GM19043 (cell line): ENCODE results near the gene ACSM4.
"Not testable (repeated sequence)": the region's sequence is repeated elsewhere in the genome, so short reads cannot be mapped to it uniquely, and the experiment has no call there.

Experiments
- ATAC-seq: cut with Tn5 transposase; IDR thresholded peaks from one replicate; pipeline ENCODE4 v1.9.1; 2021; ENCODE audit warnings: low read depth; ENCODE audit not compliant: unreplicated experiment

Gene ACSM4

DNA sequence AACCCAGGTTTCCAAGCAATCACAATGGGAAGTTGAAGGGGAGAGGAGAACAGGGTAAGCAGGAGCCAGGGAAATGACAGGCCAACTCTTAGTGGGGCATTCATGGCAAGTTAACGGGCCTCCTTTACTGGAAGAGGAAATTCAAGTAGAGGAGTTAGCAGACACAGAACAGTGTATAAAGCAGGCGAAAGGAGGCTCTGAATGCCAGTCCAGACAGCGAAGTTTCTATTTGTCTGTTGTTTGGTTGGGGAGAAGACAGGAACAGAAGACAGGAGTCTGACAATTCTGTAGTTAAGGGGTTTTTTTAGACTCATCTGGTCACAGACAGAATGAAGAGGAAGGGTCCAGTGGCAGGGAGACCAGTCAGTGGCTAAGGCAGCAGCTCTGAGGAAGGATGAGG lies at the start of gene ACSM4:
ACSM4 (plus strand) TSS at position 301 of the 400 bp plus-strand sequence. CDS start 260 bp downstream, outside the sequence.
- no peak for ATAC-seq

DNA sequence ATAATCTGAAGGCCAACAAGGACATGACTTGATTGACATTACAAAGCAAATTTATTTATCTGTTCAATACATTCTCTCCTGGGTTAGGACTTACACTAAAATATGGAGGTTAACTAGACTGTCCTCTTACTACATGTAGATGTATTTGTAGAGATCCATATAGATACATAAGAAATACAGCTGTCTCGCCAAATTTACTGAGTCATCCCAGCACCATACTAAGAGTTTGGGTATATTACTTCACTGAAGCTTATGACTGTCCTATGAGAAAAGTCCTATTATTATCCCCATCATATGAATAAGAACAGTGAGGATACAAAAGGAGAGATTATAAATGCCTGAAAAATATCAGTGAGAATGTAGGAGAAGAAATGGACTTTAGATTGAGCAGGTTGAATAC lies 44.8 kb upstream of the ACSM4 start:
- no peak for ATAC-seq

DNA sequence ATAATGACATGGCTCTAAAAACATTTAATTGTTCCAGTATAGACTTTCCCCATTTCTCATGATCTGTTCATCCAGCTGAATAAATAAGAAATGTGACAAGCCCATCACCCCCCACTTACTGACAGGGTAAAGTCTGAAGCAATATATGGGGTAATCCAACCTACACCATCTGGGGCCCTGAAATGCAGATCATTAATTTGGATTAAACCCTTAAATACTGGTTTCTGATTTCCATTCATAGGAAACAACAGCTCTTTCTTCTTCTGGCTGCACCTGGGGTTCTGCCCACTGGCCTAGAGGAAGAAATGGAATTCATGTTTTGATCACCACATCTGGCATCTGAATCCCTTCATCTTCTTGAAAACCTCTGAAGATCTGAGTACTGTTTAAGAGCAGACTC lies 39.3 kb upstream of the ACSM4 start:
- ATAC-seq: no peak

DNA sequence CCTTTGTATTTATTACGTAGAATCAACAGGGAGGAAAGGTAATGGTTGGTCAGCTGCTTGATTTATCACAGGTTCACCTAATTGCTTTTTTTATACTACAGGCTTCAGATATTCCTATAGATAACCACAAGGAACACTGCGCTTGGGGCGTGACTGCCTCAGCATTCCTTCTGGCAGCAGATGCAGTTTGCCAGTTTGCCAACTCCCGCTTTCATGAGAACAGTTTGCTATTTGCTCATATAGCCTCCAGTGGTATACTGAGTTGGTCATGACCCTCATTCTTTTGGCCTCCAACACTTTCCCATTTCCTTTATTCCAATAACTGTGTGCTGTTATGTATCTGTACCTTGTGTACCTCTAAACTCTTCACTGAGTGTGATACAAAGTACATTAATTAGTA lies 38.6 kb upstream of the ACSM4 start:
- ATAC-seq: no peak

GRCh38 chr12:7269273-7269672 lies 34.6 kb upstream of the ACSM4 start:
- ATAC-seq: no peak

DNA sequence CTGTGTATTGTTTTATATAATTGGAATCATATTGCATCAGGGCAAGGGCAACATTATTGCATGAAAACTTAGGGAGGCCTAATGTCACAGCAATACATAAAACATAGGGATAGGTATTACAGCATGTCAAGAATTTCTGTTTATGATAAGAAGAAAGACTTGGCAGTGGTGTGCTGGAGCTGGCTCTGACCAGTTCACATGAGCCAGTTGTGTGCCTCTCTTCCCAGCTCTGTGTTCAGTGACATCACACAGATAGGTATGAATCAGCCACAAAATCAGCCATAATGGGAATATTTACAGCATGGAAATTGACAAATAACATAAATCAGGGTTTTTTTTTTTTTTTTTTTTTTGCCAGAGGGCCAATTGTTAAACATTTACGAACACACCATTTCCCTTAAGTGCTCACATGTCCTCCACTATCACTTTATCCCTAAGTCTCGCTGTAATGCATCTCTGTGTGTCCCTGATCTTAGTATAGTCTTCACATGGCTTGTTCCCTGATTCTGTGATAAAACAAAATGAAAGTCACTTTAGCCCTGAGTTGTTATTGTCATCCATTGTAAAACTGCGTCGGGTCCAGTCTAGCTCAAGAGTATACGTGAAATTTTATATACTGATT lies 31.9 kb upstream of the ACSM4 start:
- no peak for ATAC-seq

- not testable (repeated sequence) for ATAC-seq
These were observed 28.4 kb upstream of the ACSM4 start for GRCh38 chr12:7275482-7275881.

GRCh38 chr12:7282844-7283243 lies 21.0 kb upstream of the ACSM4 start:
- ATAC-seq: no peak

GRCh38 chr12:7289743-7290142 lies 14.1 kb upstream of the ACSM4 start:
- no peak for ATAC-seq

- ATAC-seq: not testable (repeated sequence)
These were observed 13.3 kb upstream of the ACSM4 start for GRCh38 chr12:7290588-7290987.

DNA sequence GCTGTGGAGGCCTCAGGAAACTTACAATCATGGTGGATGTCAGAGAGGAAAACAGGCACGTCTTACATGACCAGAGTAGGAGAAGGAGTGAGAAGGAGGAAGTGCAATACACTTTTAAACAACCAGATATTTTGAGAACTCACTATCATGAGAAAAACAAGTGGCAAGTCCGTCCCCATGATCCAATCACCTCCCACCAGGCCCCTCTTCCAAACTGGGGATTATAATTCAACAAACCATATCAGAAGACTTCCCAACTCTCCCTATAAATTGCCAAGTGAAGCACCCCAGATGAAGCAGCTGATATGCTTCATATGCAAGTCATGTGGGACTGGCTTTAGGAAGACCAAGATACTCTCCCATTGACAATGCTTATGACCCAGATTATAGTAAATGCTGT lies 11.6 kb upstream of the ACSM4 start:
- ATAC-seq: no peak

DNA sequence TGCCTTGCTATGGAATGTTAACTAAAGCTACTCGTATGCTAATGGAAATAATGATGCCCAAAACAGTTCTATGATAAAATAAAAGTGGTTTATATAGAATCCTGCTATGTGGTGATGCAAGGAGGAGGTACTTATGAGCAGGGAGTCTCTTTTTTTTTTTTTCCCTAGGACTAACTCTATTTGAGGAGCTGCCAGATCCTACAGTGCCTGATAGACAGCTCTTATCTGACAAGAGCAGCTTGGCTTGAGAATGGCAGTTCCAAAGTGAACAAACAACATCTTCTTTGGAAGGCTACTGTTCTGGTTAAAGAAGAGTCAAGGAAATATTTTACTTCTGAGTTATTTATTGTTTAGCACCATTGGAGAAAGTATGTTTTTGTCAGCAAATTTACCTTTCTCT lies 10.2 kb upstream of the ACSM4 start:
- no peak for ATAC-seq

DNA sequence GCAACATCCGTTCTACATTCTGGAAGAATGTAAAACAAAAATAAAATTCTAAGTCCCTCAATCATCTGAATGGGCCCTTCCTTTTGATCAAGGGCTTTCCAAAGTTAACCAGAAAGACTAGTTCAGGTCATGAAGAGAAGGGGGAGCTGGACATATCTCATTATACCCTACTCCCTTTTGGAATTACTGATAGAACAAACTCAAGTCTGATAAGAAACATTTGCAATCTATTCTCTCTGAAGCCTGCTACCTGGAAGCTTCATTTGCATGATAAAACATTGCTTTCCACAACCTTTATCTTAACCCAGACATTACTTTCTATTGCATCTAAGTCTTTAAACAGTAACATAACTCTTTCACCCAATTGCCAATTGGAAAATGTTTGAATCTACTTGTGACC lies 8.3 kb upstream of the ACSM4 start:
- ATAC-seq: no peak

DNA sequence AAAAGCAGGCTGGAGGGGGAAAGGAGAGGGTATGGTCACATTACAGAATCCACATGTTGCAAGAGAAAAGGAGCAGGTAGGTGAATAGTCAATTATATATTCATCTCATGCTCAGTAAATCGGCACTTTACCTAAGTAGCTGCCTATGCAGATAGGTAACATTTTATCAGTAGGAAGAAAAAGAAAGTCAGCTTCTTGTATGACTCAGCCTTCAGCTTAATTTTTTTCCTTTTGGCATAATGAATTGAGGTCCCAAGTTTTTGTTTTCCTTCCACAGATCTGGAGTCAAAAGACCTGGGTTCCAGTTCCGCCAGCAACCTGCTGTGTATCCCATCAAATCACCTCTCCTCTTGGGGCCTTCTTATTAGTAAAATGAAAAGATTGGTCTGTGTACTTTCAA lies 6.0 kb upstream of the ACSM4 start:
- ATAC-seq: no peak

DNA sequence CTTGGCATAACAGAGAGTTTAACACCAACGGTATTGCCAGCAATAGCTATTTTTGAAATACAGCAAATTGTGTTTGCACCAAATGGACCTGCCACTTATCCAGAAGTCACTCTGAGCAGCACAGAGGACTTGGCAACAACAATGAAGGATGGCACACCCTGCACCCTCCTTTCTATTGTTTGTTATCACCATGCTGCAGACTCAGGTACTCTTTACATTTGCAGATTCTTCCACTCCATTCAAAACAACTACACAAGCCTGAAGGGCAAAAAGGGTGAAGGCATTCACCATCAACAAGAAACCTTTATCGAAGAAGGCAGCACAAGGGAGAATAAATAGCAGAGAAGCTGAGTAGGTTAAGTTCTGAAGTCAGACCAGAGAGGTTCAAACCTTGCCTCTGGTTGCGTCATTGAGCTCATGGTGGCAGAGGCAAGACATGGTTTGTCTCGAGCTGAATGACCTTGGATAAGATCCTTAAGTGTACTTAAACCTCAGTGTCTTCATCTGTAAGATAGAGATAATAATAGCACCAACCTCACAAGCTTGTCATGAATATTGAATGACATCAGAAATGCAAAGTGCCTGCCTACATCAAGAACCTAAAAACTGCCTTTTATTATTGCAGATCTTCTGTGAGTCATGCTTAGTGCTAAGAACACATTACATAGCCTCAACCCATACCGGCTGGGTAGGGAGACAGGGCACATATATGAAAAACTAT lies 1.4 kb upstream of the ACSM4 start:
- no peak for ATAC-seq

DNA sequence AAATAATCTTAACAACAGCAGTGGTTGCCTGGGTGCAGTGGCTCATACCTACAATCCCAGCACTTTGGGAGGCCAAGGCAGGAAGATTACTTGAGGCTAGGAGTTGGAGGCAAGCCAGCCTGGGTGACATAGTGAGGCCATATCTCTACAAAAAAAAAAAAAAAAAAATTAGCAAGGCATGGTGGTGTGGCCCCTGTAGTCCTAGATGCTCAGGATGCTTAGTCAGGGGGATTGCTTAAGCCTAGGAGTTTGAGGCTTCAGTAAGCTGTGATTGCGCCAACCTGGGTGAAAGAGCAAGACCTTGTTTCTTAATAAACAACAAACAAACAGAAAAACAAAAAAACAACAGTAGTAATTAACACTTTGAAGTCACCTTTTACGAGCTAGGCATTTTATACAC lies 642 bp upstream of the ACSM4 start:
- ATAC-seq: no peak

DNA sequence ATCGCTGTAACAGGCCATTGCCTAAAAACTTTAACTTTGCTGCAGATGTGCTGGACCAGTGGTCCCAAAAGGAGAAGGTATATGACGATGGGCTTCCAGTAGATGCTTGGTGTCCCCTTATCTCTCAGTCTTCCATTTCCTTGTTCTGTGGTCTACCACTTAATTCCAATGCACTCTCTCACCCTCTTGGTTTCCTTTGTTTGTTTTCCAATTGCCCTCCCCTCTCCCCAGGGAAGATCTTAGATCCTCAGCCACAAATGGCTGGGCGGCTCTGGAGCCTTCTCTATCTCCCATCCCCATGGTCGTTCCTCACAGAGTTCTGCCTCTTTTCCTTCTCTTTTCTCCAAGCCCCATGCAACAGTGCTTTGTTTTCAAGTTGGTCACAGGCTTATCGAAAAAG lies 584 bp downstream of the ACSM4 start:
- ATAC-seq: no peak

GRCh38 chr12:7310070-7310469 lies 6.2 kb downstream of the ACSM4 start:
- no peak for ATAC-seq

DNA sequence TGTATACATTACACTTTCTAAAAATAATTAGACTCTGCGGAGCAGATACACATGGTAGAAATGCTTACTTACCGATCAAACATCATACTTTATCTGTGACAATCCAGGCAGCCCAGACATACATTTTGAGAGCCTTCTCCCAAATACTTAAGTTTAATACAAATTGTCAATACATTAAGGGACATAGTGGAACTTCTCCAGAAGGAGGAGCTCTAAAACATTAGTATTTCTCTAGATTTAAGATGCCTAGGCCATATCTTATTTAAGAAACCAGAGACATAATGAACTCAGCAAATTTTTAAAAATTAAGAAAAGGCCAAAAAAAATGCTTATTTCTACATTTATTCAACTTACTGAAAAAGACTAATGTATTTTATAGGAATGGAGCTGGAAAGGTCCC lies 16.1 kb downstream of the ACSM4 start:
- ATAC-seq: no peak

DNA sequence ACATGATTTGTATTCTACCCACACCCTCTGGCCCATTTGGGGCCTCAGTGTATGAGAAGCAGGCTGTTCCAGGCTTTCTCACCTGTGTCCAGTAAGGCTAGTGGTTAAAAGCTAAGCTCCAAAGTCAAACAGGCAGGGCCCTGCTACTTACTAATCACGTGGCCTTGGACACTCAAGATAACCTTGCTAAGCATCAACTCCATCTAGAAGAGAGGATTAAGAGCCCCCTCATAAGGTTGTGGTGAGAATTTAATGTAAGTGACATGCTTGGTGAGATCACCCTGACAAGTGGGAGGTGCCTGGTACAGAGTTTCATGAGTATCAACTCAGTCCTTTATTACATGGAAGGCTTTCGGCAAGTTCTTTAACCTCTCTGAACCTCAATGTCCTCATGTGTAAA lies 17.8 kb downstream of the ACSM4 start:
- ATAC-seq: no peak

DNA sequence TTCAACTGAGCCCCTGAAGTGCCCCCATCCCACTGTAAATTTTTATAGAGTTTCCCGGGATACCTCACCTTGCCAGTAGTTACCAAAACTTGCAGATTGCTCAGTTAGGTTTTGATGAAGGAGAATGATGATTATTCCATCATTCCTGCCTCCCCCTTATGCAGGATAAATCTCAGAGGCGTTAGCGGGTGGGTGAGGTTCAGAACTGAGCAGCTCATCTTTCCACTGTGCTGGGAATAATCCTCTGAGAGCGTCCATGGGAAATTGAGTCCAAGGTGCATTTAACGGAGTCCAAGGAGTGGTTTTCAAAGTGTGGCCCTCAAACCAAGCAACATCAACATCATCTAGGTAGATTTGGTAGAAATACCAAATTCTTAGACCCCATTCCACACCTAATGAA lies 18.7 kb downstream of the ACSM4 start:
- no peak for ATAC-seq

- ATAC-seq: no peak
These were observed 20.3 kb downstream of the ACSM4 start for GRCh38 chr12:7324176-7324575.
